ENCODE measurements around the gene SARS1. TPM values are rescaled to one million over a fixed set of nuclear protein-coding genes. Genes with fewer than 3 reads are reported as not detected.

The SARS1 gene
- polyA plus RNA-seq, 1 experiment, result 411 TPM

DNA sequence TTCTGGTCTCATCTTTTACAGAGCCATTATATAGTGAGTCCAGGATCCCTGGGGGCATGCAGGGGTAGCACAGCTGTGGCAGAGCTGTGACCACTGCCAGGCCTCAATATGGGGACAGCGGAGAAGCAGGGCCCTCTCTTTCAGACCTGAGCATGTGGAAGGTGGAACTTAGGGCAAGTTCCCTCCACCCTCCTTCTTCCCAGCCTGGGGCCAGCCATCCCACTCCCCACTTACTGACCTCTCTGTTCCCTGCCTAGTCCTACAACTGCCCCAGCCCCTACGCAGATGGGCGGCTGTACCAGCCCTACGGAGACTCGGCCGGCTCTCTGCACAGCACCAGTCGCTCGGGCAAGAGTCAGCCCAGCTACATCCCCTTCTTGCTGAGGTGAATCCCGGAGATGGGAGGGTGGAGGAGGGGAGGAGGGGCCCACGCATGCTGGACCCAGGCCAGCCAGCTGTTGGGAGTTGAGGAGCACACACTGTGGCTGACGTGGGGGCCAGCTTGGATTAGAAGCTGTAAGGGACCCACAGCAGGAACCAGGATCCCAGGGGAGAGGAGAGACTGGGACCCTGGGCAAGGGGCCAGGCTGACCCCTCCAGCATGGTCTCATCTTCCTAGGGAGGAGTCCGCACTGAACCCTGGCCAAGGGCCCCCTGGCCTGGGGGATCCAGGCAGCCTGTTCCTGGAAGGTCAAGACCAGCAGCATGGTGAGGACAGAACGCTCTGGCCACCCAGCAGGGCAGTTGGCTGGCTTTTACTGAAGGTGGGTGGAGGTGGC is 58.5 kb downstream of the SARS1 start:
- CTCF ChIA-PET, result interaction anchor here (0.8 kb wide), 1 partner anchor 9 kb away, joined by 5 read pairs; no protein-coding TSS in a partner anchor

DNA sequence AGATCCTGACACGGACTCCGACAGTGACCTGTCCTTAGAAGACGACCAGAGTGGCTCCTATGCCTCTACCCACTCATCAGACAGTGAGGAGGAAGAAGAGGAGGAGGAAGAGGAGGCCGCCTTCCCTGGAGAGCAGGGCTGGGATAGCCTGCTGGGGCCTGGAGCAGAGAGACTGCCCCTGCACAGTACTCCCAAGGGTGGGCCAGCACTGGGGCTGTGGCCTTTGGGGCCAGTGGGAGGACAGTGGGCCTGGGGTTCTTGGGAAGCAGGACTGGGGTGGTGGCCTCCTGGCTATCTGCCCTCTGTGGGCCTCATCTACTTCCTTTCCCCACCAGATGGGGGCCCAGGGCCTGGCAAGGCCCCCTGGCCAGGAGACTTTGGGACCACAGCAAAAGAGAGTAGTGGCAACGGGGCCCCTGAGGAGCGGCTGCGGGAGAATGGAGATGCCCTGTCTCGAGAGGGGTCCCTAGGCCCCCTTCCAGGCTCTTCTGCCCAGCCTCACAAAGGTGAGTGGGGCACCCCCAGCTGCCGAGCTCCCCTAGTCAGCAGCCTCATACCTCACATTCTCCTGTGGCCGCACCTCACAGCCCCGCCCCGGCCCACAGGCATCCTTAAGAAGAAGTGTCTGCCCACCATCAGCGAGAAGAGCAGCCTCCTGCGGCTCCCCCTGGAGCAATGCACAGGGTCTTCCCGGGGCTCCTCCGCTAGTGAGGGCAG is 59.3 kb downstream of the SARS1 start:
- POLR2A ChIA-PET, result no interaction called here
- DNase-seq (ENCODE audit: low read depth), result no peak
- Histone ChIP-seq H3K36me3 (ENCODE audit: control insufficient read depth, insufficient read depth, low read length) (no peaks in the 10 kb centered on the region; the same call in 1 of the 2 replicates), H3K27me3 (ENCODE audit: control insufficient read depth, insufficient read depth, low read length) (no peaks in the 10 kb centered on the region), H3K4me3 (ENCODE audit: low read depth, low read length) (no peak overlapping the region)
- TF ChIP-seq, protein P1, sequence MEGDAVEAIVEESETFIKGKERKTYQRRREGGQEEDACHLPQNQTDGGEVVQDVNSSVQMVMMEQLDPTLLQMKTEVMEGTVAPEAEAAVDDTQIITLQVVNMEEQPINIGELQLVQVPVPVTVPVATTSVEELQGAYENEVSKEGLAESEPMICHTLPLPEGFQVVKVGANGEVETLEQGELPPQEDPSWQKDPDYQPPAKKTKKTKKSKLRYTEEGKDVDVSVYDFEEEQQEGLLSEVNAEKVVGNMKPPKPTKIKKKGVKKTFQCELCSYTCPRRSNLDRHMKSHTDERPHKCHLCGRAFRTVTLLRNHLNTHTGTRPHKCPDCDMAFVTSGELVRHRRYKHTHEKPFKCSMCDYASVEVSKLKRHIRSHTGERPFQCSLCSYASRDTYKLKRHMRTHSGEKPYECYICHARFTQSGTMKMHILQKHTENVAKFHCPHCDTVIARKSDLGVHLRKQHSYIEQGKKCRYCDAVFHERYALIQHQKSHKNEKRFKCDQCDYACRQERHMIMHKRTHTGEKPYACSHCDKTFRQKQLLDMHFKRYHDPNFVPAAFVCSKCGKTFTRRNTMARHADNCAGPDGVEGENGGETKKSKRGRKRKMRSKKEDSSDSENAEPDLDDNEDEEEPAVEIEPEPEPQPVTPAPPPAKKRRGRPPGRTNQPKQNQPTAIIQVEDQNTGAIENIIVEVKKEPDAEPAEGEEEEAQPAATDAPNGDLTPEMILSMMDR (IDR thresholded peaks at IDR 0.05; ENCODE audit: insufficient read depth, low read depth, low read length), result no peak
- CTCF ChIA-PET, result interaction anchor here (1.1 to 1.4 kb wide), 4 partner anchors 8 to 260 kb away, joined by 3 to 6 read pairs (median 4); partner anchors contain the start of gene PSRC1

More for the DNA sequence above, 58.5 kb downstream of the SARS1 start:
- TF ChIP-seq, protein P1 (IDR thresholded peaks at IDR 0.05; ENCODE audit: insufficient read depth, low read depth, low read length), result no peak
- POLR2A ChIA-PET, result no interaction called here
- Histone ChIP-seq H3K4me3 (ENCODE audit: low read depth, low read length) (no peak overlapping the region), H3K27me3 (ENCODE audit: control insufficient read depth, insufficient read depth, low read length) (no peaks in the 10 kb centered on the region), H3K36me3 (ENCODE audit: control insufficient read depth, insufficient read depth, low read length) (no peaks in the 10 kb centered on the region; the same call in 1 of the 2 replicates)
- no peak for DNase-seq (ENCODE audit: low read depth)

DNA sequence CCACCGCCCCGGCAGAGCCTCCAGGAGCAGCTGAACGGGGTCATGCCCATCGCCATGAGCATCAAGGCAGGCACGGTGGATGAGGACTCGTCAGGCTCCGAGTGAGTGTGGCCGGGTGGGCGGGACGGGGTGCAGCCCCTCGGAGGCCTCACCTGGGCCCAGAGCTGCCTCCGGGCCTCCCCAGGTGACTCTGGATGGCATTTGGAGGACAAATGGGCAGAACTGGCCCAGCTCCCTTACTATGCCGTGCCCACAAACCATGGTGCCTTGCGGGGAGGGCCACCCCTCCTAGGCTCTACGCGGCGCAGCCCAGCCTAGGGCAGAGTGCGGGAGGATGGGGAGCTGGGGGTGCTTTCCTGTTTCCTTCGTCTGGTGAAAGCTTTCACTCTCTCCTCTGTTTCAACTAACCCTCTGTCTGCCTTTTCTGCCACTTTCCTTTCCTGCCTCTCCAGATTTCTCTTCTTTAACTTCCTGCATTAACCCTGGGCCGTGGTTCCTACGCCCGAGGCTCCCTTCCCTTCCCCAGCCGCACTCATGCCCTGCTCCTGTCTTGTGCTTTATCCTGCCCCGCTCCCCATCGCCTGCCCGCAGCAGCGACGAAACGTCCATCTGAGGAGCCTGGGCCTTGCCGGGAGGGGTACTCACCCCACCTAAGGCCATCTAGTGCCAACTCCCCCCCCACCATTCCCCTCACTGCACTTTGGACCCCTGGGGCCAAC is 60.0 kb downstream of the SARS1 start:
- Histone ChIP-seq H3K36me3 (ENCODE audit: control insufficient read depth, insufficient read depth, low read length) (no peaks in the 10 kb centered on the region; the same call in 1 of the 2 replicates), H3K4me3 (ENCODE audit: low read depth, low read length) (no peak overlapping the region), H3K27me3 (ENCODE audit: control insufficient read depth, insufficient read depth, low read length) (no peaks in the 10 kb centered on the region)
- TF ChIP-seq, protein P1 (IDR thresholded peaks at IDR 0.05; ENCODE audit: insufficient read depth, low read depth, low read length), result no peak
- DNase-seq (ENCODE audit: low read depth), result no peak
- ChIA-PET POLR2A (no interaction called here), CTCF (interaction anchor here (1.1 to 1.4 kb wide), 4 partner anchors 9 to 259 kb away, joined by 3 to 6 read pairs (median 4); partner anchors contain the start of gene PSRC1)

DNA sequence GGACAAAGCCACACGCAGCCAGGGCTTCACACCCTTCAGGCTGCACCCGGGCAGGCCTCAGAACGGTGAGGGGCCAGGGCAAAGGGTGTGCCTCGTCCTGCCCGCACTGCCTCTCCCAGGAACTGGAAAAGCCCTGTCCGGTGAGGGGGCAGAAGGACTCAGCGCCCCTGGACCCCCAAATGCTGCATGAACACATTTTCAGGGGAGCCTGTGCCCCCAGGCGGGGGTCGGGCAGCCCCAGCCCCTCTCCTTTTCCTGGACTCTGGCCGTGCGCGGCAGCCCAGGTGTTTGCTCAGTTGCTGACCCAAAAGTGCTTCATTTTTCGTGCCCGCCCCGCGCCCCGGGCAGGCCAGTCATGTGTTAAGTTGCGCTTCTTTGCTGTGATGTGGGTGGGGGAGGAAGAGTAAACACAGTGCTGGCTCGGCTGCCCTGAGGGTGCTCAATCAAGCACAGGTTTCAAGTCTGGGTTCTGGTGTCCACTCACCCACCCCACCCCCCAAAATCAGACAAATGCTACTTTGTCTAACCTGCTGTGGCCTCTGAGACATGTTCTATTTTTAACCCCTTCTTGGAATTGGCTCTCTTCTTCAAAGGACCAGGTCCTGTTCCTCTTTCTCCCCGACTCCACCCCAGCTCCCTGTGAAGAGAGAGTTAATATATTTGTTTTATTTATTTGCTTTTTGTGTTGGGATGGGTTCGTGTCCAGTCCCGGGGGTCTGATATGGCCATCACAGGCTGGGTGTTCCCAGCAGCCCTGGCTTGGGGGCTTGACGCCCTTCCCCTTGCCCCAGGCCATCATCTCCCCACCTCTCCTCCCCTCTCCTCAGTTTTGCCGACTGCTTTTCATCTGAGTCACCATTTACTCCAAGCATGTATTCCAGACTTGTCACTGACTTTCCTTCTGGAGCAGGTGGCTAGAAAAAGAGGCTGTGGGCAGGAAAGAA is 61.1 kb downstream of the SARS1 start:
- H3K36me3 ChIP-seq (ENCODE audit: control insufficient read depth, insufficient read depth, low read length), result no peaks in the 10 kb centered on the region; the same call in 1 of the 2 replicates
- no peaks in the 10 kb centered on the region for H3K27me3 ChIP-seq (ENCODE audit: control insufficient read depth, insufficient read depth, low read length)
- POLR2A ChIA-PET, result no interaction called here
- TF ChIP-seq, protein P1 (IDR thresholded peaks at IDR 0.05; ENCODE audit: insufficient read depth, low read depth, low read length), result no peak
- no peak for DNase-seq (ENCODE audit: low read depth)
- no peak overlapping the region for H3K4me3 ChIP-seq (ENCODE audit: low read depth, low read length)
- CTCF ChIA-PET, result interaction anchor here (4.6 to 5.6 kb wide), 2 partner anchors 117 to 258 kb away, joined by 31 to 47 read pairs; no protein-coding TSS in a partner anchor

Data from BJ (cell line).